GM19395 (cell line): ENCODE data around the gene TNIK.

Experiments
- ATAC-seq: cut with Tn5 transposase; IDR thresholded peaks from one replicate; pipeline ENCODE4 v1.9.1; 2021; ENCODE audit warnings: mild to moderate bottlenecking, moderate library complexity; ENCODE audit not compliant: unreplicated experiment

The TNIK gene

DNA sequence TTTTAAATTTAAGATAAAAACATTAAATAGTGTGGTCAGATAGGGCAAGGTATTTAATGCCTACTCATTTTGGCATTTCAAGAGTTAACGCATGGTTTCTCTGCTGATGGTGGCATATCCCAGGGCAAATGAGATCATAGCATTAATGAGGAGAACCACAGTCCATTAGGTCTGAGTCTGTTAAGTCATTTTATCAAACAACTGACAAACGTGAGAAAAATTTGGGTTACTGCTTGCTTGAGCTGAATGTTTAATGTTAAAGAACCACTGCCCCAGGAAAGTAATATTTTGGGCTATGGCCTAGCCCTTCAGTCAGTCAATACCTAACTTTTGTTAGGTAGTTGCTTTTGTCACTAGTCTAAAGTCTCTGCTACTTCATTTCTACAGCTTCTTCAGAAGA lies 395.7 kb downstream of the TNIK start:
- ATAC-seq, result no peak

DNA sequence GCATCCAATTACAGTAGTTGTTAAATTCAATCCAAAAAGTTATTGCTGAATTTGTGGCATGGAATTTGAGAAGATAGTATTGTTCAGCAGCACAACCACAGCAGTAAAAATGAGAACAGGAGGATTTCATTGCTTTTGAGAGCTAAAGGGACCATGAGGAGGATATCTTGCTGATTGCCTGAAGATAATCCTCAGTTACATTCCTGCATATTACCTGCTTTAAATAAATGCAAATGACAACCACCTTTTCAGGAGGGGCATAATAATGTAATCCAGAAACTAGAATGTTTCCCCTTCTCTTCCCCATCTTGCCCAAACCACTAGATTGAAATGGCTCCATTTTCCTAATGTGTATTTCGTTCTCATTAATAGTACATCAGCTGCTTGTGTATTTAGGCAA lies 398.5 kb downstream of the TNIK start:
- no peak for ATAC-seq

GRCh38 chr3:171059978-171060377 lies 400.2 kb downstream of the TNIK start:
- ATAC-seq, result no peak

GRCh38 chr3:171058873-171059603 lies 401.2 kb downstream of the TNIK start:
- ATAC-seq, result no peak

GRCh38 chr3:171058058-171058457 lies 402.1 kb downstream of the TNIK start:
- no peak for ATAC-seq

GRCh38 chr3:171057072-171057471 lies 403.1 kb downstream of the TNIK start:
- no peak for ATAC-seq

DNA sequence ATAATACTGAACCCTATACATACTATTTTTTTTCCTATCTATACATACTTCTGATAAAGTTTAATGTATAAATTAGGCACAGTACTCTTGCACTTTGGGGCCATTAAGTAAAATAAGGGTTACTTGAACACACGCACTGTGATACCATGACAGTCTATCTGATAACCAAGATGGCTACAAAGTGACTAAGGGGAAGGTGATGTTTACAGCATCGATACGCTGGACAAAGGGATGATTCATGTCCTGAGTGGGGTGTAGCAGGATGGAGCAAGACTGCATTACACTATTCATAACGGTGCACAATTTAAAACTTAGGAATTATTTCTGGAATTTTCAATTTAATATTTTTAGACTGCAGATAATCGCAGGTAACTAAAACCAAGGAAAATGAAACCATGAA lies 403.7 kb downstream of the TNIK start:
- ATAC-seq, result no peak

- ATAC-seq, result no peak
Measured at GRCh38 chr3:171055336-171056178, 404.6 kb downstream of the TNIK start.

GRCh38 chr3:171054921-171055320 lies 405.3 kb downstream of the TNIK start:
- no peak for ATAC-seq

GRCh38 chr3:171054231-171054630 lies 406.0 kb downstream of the TNIK start:
- ATAC-seq, result no peak

- peak; percentile 94 for ATAC-seq
Measured at GRCh38 chr3:171049861-171050444, 410.3 kb downstream of the TNIK start.

DNA sequence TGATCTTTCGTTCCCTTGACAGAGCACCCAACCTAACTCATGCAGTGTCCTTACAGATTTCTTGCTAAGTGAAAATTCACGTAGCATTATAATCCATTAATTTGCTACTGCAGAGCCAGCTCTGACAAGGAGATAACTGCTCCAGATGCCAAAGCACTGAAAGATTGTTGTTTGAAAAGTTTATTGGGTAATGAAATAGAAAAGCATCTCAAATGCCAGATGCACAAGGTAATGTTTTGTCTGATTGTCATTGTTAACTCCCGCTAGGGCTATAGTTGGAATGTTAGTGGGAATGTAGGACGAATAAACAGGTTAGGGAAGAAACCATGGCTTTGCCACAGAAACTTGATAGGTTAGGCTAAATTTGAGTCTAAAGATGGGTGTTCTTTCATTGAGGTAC lies 413.4 kb downstream of the TNIK start:
- ATAC-seq, result no peak

DNA sequence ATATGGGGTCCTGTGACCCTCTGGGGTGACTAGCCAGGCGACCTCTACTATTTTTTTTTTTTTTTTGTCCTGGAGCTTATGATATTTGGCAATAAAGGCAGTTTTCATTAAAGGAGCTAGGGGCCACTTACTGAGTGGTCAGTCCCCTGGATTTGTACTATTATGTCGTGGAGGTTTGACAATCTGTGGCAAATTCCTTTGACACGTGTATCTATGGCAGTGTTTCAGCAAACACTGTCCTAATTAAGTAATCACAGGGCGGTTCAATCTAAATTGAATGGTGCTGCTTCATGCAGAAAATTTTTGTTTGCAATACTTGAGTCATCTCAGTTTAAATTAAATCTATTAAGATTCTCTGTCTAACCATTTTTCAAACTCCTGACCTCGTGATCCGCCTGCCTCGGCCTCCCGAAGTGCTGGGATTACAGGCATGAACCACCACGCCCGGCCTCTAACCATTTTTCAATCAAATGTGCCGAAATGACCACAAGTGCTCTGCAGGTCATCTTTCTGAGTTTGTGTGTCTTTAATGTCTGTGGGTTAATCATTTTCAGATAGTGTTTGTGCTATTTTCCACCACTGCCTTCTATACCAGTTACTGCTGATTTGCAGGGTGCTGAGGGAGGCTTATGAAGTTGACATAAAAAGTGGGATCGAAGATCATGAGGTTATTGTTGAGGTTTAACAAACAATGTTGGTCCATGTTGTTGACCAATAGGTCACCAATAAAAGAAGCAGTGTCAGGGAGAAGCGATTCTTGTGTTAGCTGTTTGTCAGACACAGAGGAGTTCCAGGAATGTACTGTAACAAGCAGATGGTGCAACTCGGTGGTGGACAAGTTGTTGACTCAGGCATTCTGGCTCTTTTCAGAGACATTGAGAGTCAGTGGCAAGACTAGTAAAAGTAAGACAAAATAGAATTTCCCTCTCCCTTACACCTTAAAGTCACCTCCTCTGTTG lies 415.1 kb downstream of the TNIK start:
- no peak for ATAC-seq

GRCh38 chr3:171044384-171044783 lies 415.8 kb downstream of the TNIK start:
- no peak for ATAC-seq

GRCh38 chr3:171039674-171040073 lies 420.5 kb downstream of the TNIK start:
- ATAC-seq, result no peak

DNA sequence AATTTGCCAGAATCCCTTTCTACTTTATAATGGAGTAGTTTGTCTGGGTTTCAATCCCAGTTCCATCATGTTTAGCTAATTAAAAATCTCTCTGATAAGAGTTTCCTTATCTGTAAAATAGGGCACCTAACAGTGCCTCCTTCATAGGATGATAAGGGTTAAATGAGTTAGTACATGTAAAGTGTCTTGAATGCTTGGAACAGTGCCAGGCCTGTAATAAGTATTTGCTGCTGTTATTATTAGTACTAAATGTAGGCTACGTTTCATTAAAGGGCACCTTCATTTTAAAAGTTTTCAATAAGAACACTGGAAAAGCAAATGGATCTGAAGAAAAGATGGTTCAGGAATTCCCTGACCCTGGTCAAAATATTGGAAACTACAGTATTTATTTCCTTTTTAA lies 421.9 kb downstream of the TNIK start:
- ATAC-seq, result no peak

DNA sequence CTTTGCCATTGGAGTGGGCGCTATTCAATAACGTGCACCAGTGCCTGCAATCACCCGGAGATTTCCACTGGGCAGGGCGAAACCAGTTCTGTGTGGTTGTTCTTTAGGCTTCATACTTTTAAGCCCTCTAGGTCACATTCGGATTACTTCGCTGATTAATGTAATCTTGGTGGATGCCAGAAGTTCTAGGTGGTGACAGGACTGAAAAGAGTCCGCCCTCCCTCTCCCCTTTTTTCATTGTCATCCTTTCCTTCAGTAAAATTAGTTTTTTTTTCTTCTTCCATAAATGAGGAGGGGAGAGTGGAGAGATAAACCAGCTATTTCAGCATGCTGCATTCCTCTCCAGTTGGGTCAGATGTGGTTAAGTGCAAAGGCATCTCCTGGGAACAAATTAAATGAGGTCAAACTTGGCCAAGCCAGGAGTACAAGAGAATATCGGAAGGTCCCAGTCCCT lies 431.4 kb downstream of the TNIK start:
- ATAC-seq, result no peak

DNA sequence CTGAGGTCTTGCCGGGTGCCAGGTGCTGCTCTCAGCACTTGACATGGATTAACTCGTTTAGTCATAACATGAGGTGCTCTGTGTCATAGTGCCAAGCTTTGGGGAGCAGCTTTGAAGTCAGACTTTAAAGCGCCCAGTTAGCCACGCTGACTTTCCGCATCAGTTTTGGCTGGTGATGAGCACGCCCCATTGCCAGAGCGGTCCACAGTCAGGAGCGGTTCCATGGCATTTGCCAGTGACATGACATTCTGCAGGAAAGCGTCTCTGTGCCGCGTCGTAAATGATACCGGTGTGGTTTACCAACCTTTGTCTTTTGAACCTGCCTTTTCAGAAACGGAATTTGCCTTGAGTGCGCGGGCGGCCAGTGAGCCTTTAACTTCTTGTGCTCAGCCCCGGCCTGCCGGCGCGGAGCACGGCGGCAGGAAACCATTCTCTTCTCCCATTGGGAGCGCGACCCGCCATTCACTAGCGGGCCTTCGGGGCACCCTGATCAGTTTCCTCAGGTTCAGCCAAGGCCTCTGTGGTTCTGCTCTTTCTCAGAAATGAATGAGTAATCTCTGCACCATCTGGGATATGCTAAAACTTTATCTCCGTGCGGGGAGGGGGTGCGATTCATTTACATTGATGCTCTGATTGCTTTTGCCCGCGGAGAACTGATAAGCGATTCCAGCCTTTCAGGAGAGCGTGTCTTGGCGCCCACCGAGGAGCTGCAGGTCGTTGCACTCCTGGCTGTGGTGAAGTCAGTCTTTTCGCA lies 432.0 kb downstream of the TNIK start:
- ATAC-seq, result peak; percentile 83

GRCh38 chr3:171026597-171027293 lies 433.5 kb downstream of the TNIK start, which contains the start of gene SLC2A2:
Gene SLC2A2, minus strand, starts transcription at chr3:171026720. Its CDS starts 50 bp downstream, at chr3:171026670.
- ATAC-seq, result no peak
